GM10266 (cell line): ENCODE results near the gene PCDHB3.

Source experiments
- DNase-seq: peaks from one replicate; pipeline ENCODE4 v3.0.0; 2012; ENCODE audit errors: extremely low spot score
- TF ChIP-seq, protein P1 (sequence below): IDR thresholded peaks from 2 replicates; pipeline ENCODE4 v1.5.1; 2012; ENCODE audit warnings: mild to moderate bottlenecking, low read depth; ENCODE audit not compliant: control insufficient read depth, insufficient read depth; ENCODE audit errors: missing control alignments

PCDHB3 gene

DNA sequence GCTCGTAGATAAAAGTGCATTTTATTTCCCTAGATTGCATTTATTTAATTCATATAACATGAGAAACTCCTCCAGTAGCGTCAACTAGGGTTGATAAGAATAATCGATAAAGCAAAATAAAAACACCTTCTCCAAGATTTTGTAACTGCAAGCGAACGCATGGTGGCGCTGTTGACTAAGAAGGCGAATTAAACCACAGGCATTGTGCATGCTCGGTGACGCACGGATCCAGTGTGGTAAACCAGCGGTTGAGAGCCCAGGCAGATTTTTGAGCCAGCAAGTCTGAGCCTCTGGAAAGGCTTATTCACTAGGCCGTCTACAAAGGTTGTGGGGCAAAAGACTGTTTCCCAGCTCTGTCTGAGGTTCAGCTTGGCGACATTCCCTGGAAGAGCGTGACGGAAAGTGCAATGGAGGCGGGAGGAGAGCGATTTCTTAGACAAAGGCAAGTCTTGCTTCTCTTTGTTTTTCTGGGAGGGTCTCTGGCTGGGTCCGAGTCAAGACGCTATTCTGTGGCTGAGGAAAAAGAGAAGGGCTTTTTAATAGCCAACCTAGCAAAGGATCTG, at the start of gene PCDHB3:
PCDHB3 (plus strand) TSS at position 231 of the 563 bp plus-strand sequence; CDS start at position 408, 177 bp downstream.
- no peak for DNase-seq
- TF ChIP-seq, protein P1, sequence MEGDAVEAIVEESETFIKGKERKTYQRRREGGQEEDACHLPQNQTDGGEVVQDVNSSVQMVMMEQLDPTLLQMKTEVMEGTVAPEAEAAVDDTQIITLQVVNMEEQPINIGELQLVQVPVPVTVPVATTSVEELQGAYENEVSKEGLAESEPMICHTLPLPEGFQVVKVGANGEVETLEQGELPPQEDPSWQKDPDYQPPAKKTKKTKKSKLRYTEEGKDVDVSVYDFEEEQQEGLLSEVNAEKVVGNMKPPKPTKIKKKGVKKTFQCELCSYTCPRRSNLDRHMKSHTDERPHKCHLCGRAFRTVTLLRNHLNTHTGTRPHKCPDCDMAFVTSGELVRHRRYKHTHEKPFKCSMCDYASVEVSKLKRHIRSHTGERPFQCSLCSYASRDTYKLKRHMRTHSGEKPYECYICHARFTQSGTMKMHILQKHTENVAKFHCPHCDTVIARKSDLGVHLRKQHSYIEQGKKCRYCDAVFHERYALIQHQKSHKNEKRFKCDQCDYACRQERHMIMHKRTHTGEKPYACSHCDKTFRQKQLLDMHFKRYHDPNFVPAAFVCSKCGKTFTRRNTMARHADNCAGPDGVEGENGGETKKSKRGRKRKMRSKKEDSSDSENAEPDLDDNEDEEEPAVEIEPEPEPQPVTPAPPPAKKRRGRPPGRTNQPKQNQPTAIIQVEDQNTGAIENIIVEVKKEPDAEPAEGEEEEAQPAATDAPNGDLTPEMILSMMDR, result no peak

DNA sequence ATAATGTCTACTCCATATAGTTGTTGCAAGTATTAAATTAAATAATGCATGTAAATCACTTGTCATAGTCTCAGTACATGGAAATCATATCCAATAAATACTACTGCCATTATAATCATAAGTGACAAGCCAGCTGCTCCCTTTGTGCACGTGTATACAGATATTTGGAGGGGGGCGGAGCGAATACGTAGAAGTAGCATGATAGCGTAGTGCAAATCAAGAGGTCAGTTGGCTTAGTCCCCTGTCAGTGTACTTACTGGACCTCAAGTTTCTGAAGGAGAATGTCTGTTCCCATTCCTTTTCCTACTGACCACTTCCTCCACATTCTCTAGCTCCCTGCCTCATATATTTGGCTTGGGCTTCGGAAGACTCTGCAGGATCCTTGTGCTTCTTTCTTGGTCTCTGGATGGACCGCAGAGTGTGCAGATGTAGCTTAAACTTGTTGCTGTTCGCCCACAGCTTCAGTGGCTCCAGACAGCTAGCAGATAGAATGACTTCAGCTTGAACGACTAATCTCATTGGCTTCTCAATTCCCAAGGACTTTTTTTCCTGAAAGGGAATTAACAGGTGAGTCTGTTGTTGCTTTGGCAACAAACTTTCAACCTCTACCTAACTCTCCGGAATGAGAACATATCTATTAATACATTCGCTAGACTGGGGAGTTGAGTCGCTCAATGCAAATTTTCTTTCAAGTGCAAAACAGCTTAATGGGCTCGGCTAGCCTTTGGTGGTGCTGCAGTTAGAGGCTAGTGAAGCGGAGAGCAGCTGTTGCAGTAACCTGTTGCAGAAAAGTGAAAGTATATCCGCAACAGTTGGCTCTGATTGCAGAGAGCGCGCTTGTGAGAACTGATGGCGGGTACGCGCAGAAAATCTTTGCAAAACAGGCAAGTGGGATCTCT, 49.4 kb upstream of the PCDHB3 start, which contains the start of gene PCDHB1:
PCDHB1 (plus strand) TSS at position 753 of the 899 bp plus-strand sequence; CDS start at position 850, 97 bp downstream.
- DNase-seq, result no peak
- TF ChIP-seq, protein P1, result no peak

GRCh38 chr5:141051521-141051866, 48.8 kb upstream of the PCDHB3 start:
- no peak for DNase-seq
- TF ChIP-seq, protein P1, result no peak

GRCh38 chr5:141077826-141078225, 22.4 kb upstream of the PCDHB3 start:
- DNase-seq, result no peak
- TF ChIP-seq, protein P1, result no peak

DNA sequence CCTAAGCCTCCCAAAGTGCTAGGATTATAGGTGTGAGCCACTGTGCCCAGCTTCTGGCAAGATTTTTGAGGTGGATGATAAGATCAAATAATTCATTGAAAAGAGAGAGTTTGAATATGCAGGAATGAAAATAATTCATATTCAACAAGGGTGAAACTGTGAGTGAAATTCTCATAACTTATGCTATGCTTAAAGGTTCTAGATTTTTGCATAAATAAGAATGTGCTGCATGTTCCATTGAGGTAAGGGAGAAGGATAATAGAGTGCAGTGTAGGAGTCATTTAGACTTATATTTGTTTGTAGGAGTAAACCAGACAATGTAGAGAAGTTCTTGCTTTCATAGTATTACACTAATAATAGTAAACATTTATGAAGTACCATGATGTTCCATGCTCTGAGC, 18.0 kb upstream of the PCDHB3 start:
- TF ChIP-seq, protein P1, result no peak
- no peak for DNase-seq

- no peak for DNase-seq
- TF ChIP-seq, protein P1, result no peak
These were observed 15.7 kb upstream of the PCDHB3 start for GRCh38 chr5:141084487-141084989.
